HG03196 (cell line): ENCODE data around the gene NEDD4L.

Experiments used
- ATAC-seq: cut with Tn5 transposase; IDR thresholded peaks from one replicate; pipeline ENCODE4 v1.9.1; 2021; ENCODE audit not compliant: unreplicated experiment

Gene NEDD4L

GRCh38 chr18:58114766-58115165, 70.7 kb downstream of the NEDD4L start:
- ATAC-seq = no peak

- ATAC-seq = no peak
Observed at GRCh38 chr18:58116818-58117217, 72.8 kb downstream of the NEDD4L start.

GRCh38 chr18:58117786-58118403, 73.9 kb downstream of the NEDD4L start:
- ATAC-seq = no peak

GRCh38 chr18:58118536-58118935, 74.5 kb downstream of the NEDD4L start:
- ATAC-seq = no peak

- no peak for ATAC-seq
Observed at GRCh38 chr18:58119819-58120218, 75.8 kb downstream of the NEDD4L start.

GRCh38 chr18:58124475-58124874, 80.4 kb downstream of the NEDD4L start:
- ATAC-seq = no peak

GRCh38 chr18:58125183-58125582, 81.2 kb downstream of the NEDD4L start:
- no peak for ATAC-seq

GRCh38 chr18:58125756-58126155, 81.7 kb downstream of the NEDD4L start:
- ATAC-seq = no peak

- no peak for ATAC-seq
Observed at GRCh38 chr18:58128381-58129374, 84.7 kb downstream of the NEDD4L start.

GRCh38 chr18:58132595-58133261, 88.7 kb downstream of the NEDD4L start:
- no peak for ATAC-seq

- ATAC-seq = no peak
Observed at GRCh38 chr18:58135183-58135641, 91.2 kb downstream of the NEDD4L start.

GRCh38 chr18:58135701-58136331, 91.8 kb downstream of the NEDD4L start:
- ATAC-seq = peak; percentile 69

GRCh38 chr18:58136879-58137278, 92.9 kb downstream of the NEDD4L start:
- ATAC-seq = no peak

- no peak for ATAC-seq
Observed at GRCh38 chr18:58139459-58140386, 95.7 kb downstream of the NEDD4L start.

- ATAC-seq = no peak
Observed at GRCh38 chr18:58140387-58141325, 96.6 kb downstream of the NEDD4L start.

- no peak for ATAC-seq
Observed at GRCh38 chr18:58143386-58143785, 99.4 kb downstream of the NEDD4L start.

- no peak for ATAC-seq
Observed at GRCh38 chr18:58144106-58144505, 100.1 kb downstream of the NEDD4L start.

GRCh38 chr18:58144671-58145285, 100.8 kb downstream of the NEDD4L start:
- ATAC-seq = no peak
